Lung (tissue), 12 donors: ENCODE measurements around the gene ARHGDIG. TPM values are rescaled to one million over a fixed set of nuclear protein-coding genes. Genes with fewer than 3 reads are reported as not detected.

ENCODE experiments used
- ATAC-seq: fragments of 200-7000 bp; cut with Tn5 transposase; one replicate; pipeline ENCODE4 v1.9.1; 2020; ENCODE audit warnings: moderate number of reproducible peaks; ENCODE audit not compliant: insufficient read depth, low FRiP score
- DNase-seq, 3 donors: peaks; one replicate each; pipeline ENCODE4 v3.0.0-alpha.2; 2013 to 2017
- H3K27ac ChIP-seq, 2 donors: one replicate each; pipeline ENCODE4 v1.5.1; 2013; ENCODE audit warnings: mild to moderate bottlenecking in 2 of 2, moderate library complexity in 2 of 2, control low read depth in 1 of 2, inconsistent platforms in 1 of 2, low read depth in 1 of 2, low read length in 1 of 2
- H3K27me3 ChIP-seq, 3 donors: one replicate each; pipeline ENCODE4 v1.5.1; 2013; ENCODE audit warnings: low read length in 2 of 3; ENCODE audit not compliant: control insufficient read depth in 3 of 3, insufficient read depth in 3 of 3
- H3K36me3 ChIP-seq, 4 donors: one replicate each; pipeline ENCODE4 v1.5.1; 2013; ENCODE audit warnings: low read length in 4 of 4, mild to moderate bottlenecking in 1 of 4, moderate library complexity in 1 of 4; ENCODE audit not compliant: control insufficient read depth in 4 of 4, insufficient read depth in 4 of 4
- H3K4me1 ChIP-seq, 5 donors: one replicate each; pipeline ENCODE4 v1.5.1; 2013; ENCODE audit warnings: low read length in 5 of 5, mild to moderate bottlenecking in 2 of 5, moderate library complexity in 1 of 5; ENCODE audit not compliant: control insufficient read depth in 5 of 5, insufficient read depth in 5 of 5
- H3K4me3 ChIP-seq: one replicate; pipeline ENCODE4 v1.5.1; 2013; ENCODE audit warnings: mild to moderate bottlenecking, control low read depth, moderate library complexity
- H3K9ac ChIP-seq, 2 donors: one replicate each; pipeline ENCODE4 v1.5.1; 2013; ENCODE audit warnings: low read length in 2 of 2, control low read depth in 1 of 2; ENCODE audit not compliant: insufficient read depth in 1 of 2
- H3K9me3 ChIP-seq, 4 donors: one replicate each; pipeline ENCODE4 v1.5.1; 2013; ENCODE audit warnings: low read length in 3 of 4, mild to moderate bottlenecking in 1 of 4, moderate library complexity in 1 of 4; ENCODE audit not compliant: control insufficient read depth in 4 of 4, insufficient read depth in 3 of 4
- WGBS, 2 donors: extraction: QIAGEN DNeasy Blood & Tissue Kit; methylation state at CpG; one replicate each; pipeline ENCODE4 v1.1.7; 2013; 5-methylcytosine and 5-hydroxymethylcytosine counted together
- polyA plus RNA-seq, 2 donors: library from polyadenylated mRNA; stranded (reverse); fragments of 200-250 nt; gene quantifications; one replicate each; pipeline ENCODE4 v1.2.1, GENCODE V29; 2013
- total RNA-seq, 2 donors: library from RNA; depleted of rRNA in 1 of 2; stranded (reverse); fragments of >200 nt in 1 of 2; gene quantifications; one replicate each; pipeline ENCODE4 v1.2.1, GENCODE V29; 2014 to 2021
- TF ChIP-seq, protein P1 (sequence below): IDR thresholded peaks from 2 replicates; pipeline ENCODE4 v1.5.1; 2012; ENCODE audit warnings: mild to moderate bottlenecking; ENCODE audit errors: control extremely low read depth, extremely low read depth
- donor health status: control.
- donor health status: control.
- donor health status: Bipolar disorder and iron deficiency.
- donor health status: healthy.
- donor health status: DM: yes; HTN: yes; CAD: no.

The ARHGDIG gene
- total and polyA plus RNA-seq, 4 donors: 0.07 to 0.58 (median 0.26) TPM; not detected in 1

GRCh38 chr16:293043-293775, 12.8 kb downstream of the ARHGDIG start:
- no peaks in the 10 kb centered on the region for H3K9me3 ChIP-seq
- no peak overlapping the region for H3K27ac ChIP-seq
- DNase-seq: no peak
- peaks cover 0 to 69% (median 10%) of the 10 kb centered on the region in 4 donors for H3K36me3 ChIP-seq
- TF ChIP-seq, protein P1, sequence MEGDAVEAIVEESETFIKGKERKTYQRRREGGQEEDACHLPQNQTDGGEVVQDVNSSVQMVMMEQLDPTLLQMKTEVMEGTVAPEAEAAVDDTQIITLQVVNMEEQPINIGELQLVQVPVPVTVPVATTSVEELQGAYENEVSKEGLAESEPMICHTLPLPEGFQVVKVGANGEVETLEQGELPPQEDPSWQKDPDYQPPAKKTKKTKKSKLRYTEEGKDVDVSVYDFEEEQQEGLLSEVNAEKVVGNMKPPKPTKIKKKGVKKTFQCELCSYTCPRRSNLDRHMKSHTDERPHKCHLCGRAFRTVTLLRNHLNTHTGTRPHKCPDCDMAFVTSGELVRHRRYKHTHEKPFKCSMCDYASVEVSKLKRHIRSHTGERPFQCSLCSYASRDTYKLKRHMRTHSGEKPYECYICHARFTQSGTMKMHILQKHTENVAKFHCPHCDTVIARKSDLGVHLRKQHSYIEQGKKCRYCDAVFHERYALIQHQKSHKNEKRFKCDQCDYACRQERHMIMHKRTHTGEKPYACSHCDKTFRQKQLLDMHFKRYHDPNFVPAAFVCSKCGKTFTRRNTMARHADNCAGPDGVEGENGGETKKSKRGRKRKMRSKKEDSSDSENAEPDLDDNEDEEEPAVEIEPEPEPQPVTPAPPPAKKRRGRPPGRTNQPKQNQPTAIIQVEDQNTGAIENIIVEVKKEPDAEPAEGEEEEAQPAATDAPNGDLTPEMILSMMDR: no peak
- WGBS, 2 donors: 96% methylated on average over 29 to 32 of the region's 32 CpGs
- no peak overlapping the region for H3K4me3 ChIP-seq
- no peak for ATAC-seq
- H3K4me1 ChIP-seq: no peaks in the 10 kb centered on the region
- H3K27me3 ChIP-seq: no peaks in the 10 kb centered on the region
- H3K9ac ChIP-seq: no peak overlapping the region

DNA sequence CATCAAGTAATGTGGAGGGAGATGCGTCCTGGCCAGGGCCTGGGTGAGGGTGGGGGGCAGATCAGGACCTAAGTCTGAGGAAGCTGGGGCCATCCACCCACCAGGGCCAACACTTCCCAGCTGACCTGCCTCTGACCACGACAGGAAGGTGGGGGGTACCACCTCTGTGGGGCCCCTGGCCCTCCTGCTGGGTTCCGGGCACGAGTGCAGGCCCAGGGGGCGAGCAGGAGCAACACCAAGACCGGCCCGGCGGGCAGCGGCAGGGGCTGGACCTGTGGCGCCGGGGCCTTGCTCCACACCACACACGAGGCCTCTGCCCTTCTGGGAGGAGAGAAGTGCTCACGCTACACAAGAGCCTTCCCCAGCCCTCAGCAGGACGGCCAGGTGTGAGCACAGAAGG, 15.9 kb downstream of the ARHGDIG start:
- no peak for ATAC-seq
- H3K27me3 ChIP-seq: no peaks in the 10 kb centered on the region
- no peak overlapping the region for H3K27ac ChIP-seq
- no peak overlapping the region for H3K9ac ChIP-seq
- peaks cover 0 to 46% (median 2%) of the 10 kb centered on the region in 4 donors for H3K36me3 ChIP-seq
- no peaks in the 10 kb centered on the region for H3K9me3 ChIP-seq
- TF ChIP-seq, protein P1: no peak
- no peak for DNase-seq
- no peak overlapping the region for H3K4me3 ChIP-seq
- H3K4me1 ChIP-seq: no peaks in the 10 kb centered on the region
- WGBS, 2 donors: 93 to 96% methylated on average over 14 of the region's 14 CpGs

GRCh38 chr16:296806-297510, 16.6 kb downstream of the ARHGDIG start:
- no peak overlapping the region for H3K9ac ChIP-seq

More at GRCh38 chr16:296806-297510, 16.6 kb downstream of the ARHGDIG start:
- DNase-seq: no peak
- H3K4me3 ChIP-seq: no peak overlapping the region
- TF ChIP-seq, protein P1: no peak
- no peaks in the 10 kb centered on the region for H3K9me3 ChIP-seq
- ATAC-seq: no peak
- H3K4me1 ChIP-seq: no peaks in the 10 kb centered on the region
- no peak overlapping the region for H3K27ac ChIP-seq
- H3K36me3 ChIP-seq: peaks cover 0 to 43% (median 2%) of the 10 kb centered on the region in 4 donors
- H3K27me3 ChIP-seq: no peaks in the 10 kb centered on the region
- WGBS, 2 donors: 91 to 92% methylated on average over 33 to 37 of the region's 37 CpGs
